GM18909 (cell line): ENCODE measurements around the gene SNRNP70.
"Not testable (repeated sequence)": the region's sequence is repeated elsewhere in the genome, so short reads cannot be mapped to it uniquely, and the experiment has no call there.

Experiments
- ATAC-seq: cut with Tn5 transposase; IDR thresholded peaks from one replicate; pipeline ENCODE4 v1.9.1; 2021; ENCODE audit warnings: mild to moderate bottlenecking; ENCODE audit not compliant: unreplicated experiment, poor library complexity

Gene SNRNP70

DNA sequence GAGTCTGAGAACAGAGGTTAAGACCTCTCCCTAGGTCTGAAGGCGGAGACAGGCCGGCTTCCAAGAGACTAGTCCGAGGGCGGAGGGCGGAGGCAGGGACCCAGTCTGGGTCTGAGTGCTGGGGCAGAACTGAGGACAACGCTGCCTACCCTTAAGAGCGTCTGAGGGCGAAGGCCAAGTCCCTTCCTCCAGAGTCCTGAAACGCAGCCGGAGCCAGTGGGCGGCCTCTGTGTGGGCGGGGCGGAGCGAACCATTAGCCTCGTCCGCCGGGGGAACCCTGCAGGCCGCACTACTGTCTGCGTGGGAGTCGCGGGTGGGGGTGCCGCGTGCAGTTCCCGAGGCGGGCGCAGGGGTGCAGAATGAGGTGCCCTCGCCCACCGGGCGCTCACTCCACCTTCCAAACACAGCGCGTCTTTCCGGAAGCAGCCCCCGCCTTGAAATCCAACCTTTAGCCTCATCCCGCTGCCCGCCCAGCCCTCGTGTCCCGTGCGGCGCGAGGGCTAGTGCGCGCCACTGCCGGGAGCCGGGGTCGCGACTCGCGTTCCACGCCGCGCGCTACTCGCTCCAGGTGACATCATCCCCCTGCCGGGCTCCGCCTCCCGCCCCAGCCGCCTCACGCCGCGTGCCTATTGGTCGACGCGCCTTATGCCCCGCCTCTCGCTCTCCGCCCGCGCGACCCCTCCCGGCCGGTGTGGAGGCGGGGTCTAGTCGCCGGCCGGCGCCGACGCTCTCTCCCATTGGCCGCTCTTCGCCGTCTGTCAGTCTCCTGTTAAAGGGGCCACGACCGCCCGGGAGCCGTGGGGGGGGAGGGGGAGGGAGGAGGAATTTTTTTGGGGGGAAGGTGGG is 33.5 kb downstream of the SNRNP70 start, which contains the start of gene C19orf73:
Gene C19orf73, minus strand, starts transcription at position 579 of the 846 bp plus-strand sequence. Its CDS starts 121 bp downstream, at position 458.
- ATAC-seq, result peak; percentile 75

DNA sequence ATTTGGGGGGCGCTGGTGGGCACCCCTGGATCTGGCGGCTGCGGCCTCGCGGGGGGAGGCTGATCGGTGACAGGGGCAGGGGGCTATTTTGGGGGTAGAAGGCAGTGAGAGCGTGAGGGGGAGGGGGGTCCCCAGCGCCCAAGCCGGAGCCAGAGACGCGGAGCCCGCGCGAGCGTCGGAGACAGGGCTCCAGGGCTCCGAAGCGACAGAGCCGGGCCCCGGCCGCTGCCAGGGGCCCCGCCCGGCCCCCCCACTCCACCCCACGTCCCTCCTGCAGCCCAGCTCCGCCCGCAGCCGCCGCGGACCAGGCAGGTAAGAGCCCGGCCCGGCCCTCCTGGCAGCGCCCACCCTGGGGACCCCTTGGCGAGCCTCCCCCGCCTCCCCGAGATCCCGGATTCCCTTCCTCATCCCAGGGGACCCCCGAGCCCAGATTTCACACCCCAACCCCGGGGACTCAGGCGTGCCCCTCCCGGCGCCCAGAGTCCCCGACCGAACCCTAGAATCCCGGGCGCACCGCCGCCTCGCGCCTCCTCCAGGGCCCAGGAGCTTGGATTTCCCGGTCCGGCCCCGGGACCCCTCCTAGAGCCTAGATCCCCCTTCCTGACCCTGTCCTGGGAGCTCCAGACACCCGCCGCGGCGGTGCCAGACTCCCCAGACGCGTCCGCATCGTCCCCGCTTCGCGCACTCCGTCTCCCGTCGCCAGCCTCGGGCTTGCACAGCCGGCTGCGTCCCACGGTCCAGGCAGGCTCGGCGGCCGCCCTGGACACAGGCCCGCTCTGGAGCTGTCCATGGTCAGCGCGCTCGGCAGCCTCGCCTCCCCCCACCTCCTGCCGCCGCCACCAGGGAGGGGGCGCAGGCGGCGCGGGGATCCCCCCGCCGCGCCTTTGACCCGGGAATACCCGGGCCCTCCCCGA is 34.4 kb downstream of the SNRNP70 start, which contains the start of gene PPFIA3:
Gene PPFIA3, plus strand, starts transcription at position 134 of the 914 bp plus-strand sequence. CDS start 8,330 bp downstream, outside the sequence.
- no peak for ATAC-seq

DNA sequence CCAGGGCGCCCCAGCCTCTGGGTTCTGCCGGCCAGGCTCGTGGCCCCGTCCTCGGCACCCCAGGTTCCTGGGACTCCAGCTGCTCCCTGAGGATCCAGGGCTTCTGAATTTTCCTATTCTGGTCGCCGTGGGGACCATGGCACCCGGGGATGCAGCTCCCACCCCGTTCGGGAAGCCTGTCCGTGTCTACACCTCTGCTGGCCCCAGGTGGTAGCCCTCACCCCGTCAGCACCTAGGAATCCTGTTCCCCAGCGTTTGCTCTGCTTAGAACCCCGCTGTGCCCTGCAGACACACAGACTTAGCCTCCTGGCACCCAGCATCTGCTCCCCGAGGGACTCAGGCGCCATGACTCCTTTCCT is 35.1 kb downstream of the SNRNP70 start:
- no peak for ATAC-seq

DNA sequence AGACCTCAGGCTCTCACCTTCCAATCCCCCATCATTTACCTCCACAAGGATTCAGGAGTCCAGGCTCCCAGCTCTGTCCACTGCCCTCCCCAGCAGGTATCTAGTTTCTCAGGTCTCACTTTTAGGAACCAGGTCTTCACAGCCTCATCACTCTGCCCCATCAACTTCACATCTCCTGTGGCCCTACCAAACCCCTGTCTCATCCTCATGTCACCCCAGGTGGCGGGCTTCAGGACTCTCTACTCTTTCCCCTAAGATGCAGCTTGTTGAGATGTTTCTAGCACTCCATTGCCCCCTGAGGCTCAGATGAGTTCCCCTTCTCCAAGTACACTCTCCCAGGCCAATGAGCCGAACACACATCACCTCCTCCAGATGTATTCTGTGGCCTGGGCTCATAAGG is 35.6 kb downstream of the SNRNP70 start:
- ATAC-seq, result no peak

DNA sequence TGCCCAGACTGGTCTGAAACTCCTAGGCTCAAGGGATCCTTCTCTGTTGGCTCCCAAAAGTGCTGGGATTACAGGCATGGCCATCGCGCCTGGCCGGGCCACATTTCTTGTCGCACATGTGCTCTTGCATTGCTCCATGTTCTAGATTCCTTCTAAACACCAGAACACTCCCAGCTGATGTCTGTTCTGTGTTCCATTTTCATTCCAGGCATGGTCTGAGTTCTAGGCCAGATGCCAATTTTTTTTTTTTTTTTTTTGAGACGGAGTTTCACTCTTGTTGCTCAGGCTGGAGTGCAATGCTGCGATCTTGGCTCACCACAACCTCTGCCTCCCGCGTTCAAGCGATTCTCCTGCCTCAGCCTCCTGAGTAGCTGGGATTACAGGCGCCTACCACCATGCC is 36.6 kb downstream of the SNRNP70 start:
- not testable (repeated sequence) for ATAC-seq

DNA sequence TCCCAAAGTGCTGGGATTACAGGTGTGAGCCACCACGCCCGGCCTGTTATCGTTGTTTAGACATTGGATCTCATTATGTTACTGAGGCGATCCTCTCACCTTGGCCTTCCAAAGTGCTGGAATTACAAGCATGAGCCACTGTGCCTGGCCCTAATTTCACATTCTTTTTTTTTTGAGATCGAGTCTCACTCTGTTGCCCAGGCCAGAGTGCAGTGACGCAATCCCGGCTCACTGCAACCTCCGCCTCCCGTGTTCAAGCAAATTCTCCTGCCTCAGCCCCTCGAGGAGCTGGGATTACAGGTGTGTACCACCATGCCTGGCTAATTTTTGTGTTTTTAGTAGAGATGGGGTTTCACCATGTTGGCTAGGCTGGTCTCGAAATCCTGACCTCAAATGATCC is 38.0 kb downstream of the SNRNP70 start:
- ATAC-seq, result not testable (repeated sequence)

DNA sequence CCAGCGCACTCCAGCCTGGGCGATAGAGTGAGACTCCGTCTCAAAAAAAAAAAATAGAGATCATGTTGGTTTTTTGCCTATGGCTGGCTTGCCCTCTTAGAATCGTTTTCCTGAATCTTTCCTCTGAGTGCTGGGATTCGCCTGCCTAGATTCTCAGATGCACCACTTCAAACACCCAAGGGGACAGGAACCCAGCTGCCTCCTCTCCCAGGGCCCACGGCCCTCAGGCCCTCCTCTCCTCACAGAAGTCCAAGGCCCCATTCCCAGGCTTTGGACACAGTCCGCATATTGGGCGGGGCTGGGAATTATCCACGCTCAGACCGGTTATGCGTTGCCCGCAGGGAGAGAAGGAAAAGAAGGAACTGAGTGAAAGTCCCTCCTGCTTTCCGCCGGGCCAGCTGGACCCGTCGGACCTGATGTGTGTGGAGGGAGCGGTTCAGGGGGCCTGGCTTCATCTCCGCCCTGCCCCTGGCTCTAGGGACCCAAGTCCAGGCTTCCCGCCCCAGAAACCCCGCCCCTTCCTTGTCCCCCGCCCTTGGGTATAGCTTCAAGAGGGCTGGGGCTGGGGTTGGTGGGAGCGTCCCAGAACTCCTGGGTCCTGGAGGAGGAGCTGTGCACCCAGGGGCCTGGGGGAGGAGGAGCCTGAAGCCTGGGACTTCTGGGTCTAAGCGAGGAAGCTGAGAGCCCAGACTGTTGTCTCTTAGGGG is 39.9 kb downstream of the SNRNP70 start:
- ATAC-seq, result no peak

DNA sequence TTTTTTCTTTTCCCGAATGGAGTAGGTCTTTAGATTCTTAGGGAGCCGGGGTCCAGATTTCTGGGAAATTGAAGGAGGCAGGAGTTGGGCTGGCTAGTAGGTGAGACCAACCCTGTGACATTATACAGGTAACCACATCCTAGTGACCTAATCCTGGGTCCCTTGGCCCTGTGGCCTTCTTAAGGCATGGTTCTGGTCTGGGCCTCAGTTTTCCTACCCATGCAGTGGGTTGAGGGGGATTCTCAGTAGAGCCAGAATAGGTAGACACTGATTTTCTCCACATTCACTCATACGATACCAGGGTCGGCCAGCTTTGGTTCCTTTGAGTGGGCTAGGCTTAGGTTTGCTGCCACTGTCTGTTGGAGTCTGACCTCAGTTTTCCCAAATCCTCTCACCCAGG is 41.3 kb downstream of the SNRNP70 start:
- no peak for ATAC-seq

DNA sequence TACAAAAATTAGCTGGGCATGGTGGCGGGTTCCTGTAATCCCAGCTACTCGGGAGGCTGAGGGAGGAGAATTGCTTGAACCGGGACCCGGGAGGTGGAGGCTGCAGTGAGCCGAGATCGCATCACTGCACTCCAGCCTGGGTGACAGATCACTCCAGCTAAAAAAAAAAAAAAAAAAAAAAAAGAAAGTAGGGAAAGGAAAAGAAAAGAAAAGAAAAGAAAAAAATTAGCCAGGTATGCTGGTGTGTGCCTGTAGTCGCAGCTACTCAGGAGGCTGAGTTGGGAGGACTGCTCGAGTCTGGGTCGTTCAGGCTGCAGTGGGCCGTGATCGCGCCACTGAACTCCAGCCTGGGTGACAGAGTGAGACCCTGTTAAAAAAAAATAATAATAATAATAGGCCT is 42.0 kb downstream of the SNRNP70 start:
- not testable (repeated sequence) for ATAC-seq

DNA sequence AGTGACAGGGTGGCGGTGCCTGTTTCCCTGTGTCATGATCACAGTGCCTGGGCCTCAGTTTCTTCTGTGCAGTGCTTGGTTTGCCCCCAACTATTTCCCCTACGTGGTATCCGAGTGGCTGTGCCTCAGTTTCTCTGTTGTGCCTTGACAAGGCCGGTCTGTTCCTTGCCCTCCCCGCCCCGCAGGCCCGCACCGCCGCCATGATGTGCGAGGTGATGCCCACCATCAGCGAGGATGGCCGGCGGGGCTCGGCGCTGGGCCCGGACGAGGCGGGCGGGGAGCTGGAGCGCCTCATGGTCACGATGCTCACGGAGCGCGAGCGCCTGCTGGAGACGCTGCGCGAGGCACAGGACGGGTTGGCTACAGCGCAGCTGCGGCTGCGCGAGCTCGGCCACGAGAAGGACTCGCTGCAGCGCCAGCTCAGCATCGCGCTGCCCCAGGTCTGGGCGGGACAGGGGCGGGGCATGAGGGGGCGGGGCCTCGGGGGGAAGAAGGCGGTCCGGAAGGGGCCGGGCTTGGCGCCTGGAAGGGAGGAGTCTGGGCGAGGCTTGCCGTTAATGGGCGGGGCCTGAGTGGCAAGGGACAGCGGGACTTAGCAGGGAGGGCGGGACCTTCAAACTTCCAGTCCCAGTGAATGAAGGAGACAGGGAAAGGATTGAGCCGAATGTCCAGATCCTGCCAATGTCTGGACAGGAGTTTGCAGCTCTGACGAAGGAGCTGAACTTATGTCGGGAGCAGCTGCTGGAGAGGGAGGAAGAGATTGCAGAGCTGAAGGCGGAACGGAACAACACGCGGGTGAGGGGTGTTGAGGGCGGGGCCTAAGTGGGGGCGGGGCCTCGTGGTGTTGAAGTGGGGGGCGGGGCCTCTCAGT is 42.7 kb downstream of the SNRNP70 start:
- peak; percentile 88 for ATAC-seq

DNA sequence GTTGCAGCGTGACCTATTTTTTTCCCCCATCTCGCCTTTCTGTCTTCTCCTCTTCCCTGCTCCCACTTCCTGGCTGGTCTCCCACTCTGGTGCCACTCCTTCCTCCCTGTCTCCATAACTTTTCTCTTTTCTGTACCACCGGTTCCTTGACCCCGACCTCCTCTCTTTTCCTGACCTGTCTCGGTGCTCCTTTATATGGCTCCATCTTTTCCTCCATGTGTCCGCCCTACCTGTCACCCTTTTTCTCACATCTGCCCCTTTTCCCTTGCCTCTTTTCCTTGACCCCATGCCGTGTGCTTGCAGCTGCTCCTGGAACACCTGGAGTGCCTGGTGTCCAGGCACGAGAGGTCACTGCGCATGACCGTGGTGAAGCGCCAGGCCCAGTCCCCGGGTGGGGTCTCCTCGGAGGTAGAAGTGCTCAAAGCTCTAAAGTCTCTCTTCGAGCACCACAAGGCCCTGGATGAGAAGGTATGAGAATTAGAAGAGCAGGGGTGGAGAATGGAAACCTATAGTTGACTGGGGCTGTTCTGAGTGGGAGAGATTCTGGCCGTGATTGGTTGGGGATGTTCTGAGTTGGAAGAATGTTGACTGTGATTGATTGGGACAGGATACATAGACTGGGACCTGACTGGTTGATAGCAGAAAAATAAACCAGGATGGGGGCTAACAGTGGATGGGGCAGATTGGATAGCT is 43.4 kb downstream of the SNRNP70 start:
- no peak for ATAC-seq

DNA sequence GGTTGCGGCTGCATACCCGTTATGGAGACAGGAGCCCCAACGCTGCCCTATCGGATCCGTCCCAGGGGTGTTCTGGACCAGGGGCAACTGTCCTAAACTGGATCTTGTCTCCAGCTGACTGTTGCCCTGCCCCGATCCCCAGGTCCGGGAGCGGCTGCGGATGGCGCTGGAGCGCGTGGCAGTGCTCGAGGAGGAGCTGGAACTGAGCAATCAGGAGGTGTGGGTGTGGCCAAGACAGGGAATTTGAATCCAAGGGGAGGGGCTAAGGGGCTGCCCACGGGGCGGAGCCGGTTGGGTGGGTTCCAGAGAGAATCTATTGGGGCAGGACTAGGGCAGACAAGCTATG is 44.0 kb downstream of the SNRNP70 start:
- no peak for ATAC-seq

DNA sequence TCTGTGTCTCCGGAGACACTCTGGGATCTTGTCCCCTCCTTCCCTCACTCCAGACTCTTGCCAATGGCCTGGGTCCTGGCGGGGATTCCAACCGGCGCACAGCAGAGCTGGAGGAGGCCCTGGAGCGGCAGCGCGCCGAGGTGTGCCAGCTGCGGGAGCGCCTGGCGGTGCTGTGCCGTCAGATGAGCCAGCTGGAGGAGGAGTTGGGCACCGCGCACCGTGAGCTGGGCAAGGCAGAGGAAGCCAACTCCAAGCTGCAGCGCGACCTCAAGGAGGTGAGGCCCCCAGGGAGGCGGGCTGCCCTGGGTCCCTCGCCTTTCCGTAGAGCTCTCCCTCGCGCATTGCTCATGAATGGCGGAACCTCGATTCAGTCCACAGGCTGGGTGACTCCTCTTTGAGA is 45.1 kb downstream of the SNRNP70 start:
- no peak for ATAC-seq

DNA sequence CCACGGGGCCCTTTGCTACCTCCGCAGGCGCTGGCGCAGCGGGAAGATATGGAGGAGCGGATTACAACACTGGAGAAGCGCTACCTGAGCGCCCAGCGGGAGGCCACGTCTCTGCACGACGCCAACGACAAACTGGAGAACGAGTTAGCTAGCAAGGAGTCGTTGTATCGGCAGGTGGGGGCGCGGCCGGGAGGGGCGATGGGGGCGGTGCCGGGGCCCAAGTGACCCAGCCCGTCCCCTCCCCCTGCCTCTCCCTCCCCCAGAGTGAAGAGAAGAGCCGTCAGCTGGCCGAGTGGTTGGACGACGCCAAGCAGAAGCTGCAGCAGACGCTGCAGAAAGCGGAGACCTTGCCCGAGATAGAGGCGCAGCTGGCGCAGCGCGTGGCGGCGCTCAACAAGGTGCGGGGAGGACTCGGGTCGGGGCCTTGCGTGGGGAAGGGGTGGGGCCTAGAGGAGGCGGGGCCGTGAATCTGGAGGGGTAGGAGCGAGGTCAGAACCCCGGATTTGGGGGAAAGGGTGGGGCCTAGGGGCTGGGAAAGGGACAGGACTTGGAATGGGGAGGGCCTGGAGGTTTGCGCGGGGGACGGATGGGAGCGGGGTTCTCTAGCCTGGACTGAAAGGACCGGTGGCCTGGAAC is 47.8 kb downstream of the SNRNP70 start:
- ATAC-seq, result no peak

DNA sequence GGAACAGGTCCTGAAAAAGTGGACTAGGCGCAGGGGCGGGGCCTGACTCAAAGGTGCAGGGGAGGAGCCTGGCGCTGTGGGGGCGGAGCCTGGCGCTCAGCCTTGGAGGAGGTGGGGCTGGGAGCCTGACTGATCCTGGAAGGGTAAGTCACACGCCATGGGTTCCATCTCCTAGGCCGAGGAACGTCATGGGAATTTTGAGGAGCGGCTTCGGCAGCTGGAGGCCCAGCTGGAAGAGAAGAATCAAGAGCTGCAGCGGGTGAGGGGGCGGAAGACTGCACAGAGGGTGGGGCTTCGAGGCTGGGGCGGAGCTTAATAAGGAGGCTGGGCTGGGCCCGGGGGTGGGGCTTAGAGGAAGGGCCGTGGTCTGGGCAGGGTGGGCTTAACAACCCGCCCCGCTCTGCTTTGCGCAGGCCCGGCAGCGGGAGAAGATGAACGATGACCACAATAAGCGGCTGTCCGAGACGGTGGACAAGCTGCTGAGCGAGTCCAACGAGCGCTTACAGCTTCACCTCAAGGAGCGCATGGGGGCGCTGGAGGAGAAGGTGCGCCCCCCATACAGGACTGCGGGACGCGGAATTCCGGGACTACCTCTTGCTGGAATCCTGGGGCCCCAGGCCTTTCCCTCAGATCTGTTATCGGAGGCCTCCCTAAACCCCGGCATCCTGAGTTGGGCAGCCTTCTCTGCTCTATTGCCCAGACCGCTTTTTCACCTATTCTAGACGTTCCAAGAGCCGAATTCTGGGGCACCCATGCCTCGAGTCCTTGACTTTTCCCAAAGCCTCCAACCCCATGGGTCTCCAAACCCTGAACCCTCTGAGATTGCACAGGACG is 48.6 kb downstream of the SNRNP70 start:
- no peak for ATAC-seq

DNA sequence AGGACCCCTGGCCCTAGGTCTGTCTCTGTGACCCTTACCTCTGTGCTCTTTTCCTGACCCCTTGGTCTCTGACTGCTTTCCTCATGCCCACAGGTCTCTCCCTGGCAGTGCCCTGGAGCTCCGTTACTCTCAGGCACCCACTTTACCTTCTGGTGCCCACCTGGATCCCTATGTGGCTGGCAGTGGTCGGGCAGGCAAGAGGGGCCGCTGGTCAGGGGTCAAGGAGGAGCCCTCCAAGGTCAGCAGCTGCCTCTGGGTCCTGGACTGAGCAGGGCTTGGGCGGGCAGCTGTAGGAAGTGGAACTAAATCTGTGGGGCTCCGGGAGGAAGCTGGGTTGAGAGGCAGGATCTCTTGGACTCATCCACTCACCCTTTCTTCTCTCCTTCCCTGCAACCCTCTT is 50.4 kb downstream of the SNRNP70 start:
- no peak for ATAC-seq

DNA sequence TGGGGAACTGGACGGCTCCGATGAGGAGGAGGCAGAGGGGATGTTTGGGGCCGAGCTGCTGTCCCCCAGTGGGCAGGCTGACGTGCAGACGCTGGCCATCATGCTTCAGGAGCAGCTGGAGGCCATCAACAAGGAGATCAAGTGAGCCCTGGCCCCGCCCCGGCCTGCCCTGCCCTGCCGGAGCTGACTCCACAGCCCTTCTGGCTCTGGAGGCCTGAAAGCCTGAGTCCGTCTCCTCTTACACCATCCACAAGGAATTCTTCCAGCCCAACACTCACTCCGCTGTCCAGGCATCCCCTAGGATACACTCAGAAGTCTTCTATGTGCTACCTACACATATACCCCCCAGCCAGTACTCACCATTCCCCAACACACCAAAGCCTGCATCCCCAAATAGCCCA is 51.5 kb downstream of the SNRNP70 start:
- no peak for ATAC-seq

DNA sequence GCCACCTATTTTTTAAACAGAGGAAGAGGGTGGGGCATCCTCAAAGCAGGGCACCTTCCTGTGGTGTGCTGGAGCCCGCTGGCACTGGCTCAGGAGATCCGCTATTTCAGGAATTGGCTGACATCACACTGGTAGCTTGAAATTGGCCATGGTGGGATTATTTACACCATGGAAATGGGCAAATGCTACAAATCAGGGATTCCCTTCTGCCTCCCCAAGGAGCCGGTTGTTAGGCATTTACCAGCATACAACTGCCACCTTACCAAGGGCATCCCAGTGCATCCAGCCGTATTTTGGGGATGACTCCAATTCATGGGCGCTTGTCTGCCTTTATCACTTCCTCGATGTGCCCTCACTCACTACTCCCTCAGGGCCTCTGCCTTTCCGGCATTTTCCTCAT is 55.7 kb downstream of the SNRNP70 start:
- no peak for ATAC-seq
